Stimulated activated CD4-positive, alpha-beta T cell treated with anti-CD3 and anti-CD28 coated beads, Interleukin-12 subunit alpha, Interleukin-12 subunit beta, amount 100 ng/mL, for 48 hours (primary cell): ENCODE data around the gene TTLL1.
"Not testable (repeated sequence)": the region's sequence is repeated elsewhere in the genome, so short reads cannot be mapped to it uniquely, and the experiment has no call there.

Source experiments
- DNase-seq, 3 donors: peaks; one replicate each; pipeline ENCODE4 v3.0.0-alpha.2; 2020; ENCODE audit warnings: low read depth in 2 of 3, low spot score in 1 of 3

The TTLL1 gene

DNA sequence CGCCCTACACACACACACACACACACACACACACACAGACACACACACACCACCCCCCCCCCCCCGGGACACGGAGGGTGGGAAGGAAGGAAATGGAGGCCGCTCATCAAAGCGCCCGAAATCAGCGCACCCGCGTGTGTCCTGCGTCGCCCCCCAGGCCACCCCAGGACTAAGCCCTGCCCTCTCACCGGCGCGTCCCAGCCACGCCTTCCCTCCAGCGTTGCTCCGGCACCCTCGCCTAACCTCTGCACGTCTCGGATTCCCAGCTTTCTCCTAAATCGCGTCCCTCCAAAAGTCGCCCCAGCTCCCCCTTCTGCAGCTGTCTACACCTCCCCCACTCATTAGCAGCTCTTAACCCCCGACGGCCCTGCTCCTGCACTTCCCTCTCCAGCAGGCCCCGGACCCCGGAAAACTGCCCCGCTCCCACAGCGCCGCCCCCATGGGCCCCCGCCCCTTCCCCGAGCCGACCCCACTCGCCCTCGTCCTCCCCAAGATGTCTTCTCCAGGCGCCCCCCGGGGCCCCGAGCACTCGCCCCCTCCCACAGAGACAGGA lies 74.8 kb downstream of the TTLL1 start:
- peak in 2 of 3 donors; percentile 8 to 12 for DNase-seq

DNA sequence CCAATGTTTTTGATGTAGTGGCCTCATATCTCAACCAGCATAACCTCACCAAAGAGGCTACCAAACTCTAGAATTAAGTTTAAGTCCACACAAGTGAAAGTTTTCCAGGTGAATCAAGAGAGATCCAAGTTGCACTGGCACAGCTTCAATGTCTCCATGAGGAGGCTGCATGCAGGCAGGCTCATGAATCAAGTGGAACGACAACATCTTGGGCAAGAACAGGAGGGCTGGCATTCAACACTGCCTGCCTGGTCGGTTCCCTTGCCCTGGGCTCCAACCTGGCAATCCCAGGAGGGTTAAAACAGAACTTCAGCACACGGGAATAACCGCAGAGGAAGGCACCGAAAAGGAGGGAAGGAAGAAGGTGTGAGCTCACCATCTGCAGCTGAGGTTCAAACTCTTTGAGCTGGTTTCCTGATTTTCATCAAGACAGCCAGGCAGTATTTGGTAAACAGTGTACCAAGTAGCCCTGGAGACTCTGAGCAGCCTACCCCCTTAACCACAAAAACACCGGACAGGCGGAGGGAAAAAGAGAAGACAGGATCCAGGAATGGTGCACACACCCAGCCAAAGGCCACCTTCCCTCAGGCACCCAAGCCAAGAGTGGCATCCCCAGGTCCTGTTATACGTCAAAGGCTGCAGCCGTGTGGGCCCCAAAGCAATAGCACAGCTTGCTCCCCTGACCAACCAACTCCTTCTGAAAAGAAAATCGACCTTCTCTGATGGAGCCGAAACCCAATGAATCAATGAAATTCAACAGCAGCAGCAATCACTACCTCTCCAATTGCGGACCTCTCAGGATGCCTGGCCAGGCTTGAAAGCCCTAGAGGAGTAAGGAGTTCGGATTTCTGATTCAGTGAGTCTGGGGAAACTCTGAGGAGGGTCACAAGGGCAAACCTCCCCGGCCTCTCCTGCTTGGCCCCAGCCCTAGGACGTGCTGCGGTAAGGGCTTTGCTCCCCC lies 75.6 kb downstream of the TTLL1 start:
- DNase-seq = peak in 2 of 3 donors; percentile 10 to 13

DNA sequence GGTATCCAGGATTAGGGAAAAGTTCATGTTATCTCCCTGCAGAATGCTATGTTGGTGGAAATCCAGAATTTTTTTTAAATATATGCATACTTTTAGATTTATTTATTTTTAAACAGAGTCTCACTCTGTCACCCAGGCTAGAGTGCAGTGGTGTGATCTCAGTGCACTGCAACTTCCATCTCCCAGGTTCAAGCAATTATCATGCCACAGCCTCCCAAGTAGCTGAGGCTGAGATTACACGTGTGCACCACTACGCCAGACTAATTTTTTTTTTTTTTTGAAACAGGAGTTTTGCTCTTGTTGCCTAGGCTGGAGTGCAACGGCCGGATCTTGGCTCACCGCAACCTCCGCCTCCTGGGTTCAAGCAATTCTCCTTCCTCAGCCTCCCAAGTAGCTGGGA lies 76.8 kb downstream of the TTLL1 start:
- DNase-seq = no peak

DNA sequence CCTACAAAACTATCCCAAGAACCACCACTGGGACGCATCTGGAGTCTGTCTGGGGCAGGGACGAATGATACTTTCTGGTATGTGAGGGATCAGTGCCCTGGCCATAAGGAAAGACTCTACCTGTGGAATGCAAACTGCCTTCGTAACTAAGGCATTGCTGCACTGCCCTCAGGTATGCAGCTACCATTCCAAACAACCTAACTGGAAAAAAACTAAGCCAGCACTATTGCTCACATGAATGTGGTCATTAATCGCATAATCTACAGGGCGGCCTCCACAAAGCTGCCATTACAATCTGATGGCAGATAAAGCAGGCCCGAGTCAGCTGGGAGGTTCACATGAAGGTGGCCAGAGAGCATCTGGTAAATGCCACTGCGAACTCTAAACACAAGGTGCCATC lies 78.1 kb downstream of the TTLL1 start:
- DNase-seq = no peak

DNA sequence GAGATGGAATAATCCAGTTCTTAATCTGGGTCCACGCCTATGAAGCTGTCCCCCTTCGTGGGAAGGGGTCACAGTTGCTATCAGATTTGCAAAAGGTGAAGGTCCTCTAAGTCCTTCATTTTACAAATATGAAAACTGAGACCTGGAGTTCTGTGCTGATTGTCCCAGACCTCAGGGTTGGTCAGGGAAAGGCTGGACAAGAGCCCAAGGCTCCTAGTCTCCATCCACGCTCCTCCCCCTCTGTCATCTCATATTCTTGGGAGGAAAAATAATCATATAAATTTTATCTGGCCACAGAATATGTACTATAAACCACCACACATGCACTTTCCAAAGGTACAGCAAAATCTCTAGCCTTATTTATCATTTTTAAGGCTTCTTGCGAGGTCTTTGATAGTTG lies 79.7 kb downstream of the TTLL1 start:
- no peak for DNase-seq

DNA sequence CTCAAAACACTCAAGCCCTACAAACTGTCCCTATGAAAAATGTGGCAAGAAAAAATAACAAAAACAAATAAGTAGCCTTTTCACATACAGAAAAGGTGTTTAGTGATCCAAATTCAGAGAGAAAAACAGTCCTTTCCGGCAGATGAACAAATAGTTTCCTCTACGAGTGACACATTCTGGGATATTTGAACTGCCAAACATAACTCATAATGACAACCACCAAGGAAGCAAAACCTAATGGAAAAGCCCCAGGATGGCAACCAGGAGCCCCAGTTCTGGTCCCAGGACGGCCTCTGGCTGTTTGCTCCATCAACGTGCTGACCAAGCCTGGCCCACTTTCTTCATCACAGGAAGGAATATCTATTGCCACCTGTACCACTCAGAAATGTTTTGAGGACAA lies 80.3 kb downstream of the TTLL1 start:
- DNase-seq = no peak

DNA sequence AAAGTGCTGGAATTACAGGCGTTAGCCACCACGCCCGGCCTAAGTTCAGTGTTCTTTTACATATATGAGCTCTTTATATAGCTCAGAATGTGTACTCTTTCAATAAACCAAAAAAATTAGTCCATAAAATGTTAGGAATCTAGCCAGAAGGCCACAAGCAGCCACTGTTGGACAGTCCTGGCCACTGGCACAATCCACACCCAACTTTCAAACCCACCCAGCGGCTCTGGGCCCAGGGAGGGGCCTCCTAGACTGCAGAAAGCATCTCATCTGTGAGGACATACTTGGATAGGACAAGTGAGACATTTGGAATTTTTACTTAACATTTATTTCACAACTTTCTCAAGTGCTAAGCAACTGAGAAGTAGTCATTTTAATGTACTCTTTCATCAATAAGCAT lies 80.7 kb downstream of the TTLL1 start:
- no peak for DNase-seq

DNA sequence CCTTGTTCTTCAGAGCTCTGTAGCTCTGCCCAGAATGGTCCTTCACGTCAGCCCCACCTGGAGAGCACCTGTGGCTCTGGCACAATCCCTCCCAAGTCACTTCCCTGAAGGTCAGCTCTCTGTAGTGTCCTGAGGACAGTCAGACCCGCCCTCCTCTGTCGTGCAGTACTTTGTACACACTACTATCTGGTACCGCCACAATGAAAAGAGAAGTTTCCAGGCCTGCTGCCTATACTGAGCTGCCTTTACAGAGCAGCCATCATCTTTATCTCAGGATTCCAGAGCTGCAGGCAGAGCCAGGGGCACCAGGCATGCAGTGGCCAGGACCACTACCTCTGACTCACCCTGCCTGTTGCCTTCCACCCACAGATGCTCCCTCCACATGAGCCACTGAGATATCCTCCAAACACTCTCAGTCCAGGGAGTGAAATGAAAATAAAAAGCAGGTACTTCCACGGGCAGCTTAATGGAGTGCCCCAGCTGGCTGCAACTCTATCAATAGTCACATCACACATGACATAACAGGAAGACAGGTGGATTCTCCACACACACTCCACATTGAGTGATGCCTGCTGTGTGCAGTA lies 81.6 kb downstream of the TTLL1 start:
- no peak for DNase-seq

DNA sequence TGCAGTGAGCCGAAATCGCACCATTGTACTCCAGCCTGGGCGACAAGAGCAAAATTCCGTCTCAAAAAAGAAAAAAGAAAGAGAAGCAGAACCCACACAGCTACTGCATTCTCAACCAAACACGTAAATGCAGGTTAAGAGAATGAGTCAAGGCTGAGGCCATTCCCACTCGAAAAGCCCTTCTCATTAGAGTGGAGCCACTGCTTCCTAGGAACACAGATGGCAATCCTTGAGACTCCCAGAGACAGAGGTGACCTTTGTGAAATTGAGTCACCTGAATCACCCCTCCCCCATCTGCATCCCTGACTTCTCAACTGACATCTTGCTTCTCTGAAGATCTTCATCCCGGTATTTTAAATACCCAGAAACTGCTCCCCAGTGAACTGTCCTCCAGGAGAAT lies 82.4 kb downstream of the TTLL1 start:
- DNase-seq = no peak

DNA sequence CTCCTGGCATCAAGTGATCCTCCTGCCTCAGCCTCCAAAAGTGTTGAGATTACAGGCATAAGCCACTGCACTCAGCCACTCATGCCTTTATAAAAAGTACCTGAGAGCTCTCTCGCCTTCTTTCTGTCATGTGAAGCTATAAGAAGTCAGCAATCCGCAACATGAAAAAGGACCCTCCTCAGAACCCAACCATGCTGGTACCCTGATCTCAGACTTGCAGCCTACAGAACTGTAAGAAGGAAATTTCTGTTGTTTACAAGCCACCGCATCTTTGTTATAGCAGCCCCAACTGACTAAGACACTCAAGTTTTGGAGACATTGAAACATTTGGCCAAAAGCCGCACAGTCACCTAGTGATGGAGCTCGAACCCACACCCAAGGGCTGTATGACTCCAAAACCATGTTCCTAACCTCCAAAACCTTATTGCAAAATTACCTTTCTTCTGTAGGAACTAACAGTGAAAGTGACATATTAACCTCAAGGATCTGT lies 83.1 kb downstream of the TTLL1 start:
- no peak for DNase-seq

DNA sequence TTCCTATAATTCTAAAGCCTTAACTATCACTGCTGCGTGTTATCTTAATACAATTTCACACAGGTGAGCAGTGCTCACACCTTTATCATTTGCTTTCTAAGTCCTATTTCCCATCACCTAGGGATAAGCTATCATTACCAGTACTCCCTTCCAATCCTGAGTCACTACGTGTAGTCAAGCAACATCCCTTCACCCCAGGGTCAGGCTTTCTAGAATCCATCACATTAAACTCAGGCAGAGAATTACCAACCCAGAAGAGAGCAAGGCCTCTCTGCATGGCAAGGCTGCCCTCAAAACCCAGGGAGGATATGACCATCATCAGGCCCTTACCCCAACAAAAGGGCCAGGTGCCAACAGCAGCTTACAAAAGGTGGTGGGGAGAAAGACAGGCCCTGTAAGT lies 84.1 kb downstream of the TTLL1 start:
- DNase-seq = no peak

DNA sequence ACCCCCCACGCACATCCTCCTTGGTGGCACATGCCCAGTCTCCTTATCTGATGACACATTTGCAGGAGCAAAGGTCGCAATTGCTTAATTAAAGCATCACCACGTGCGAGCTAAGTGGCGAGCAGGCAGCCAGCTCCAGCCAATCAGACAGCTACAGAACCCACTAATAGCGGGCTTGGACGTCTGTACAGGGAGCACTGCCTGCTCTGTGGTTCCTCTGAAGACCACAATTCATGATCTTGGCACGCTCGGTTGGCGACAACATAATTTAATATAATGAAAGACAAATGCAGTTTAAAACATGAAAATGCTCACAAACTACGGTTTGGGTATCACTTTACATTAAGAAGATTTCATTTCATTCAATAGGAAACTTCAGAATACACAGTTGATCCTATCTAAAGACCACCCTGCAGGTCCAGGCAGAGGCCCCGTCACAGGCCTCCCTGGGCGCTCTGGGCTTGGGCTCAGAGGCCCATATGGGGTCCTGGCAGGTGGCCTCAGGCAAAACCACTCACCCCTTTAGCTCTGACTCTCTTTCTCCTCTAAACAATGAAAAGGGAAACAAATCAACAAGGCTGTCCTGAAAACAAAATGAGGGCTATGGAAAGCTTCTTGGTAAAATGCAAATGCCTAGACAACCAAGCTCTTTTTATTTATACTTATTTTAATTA lies 84.7 kb downstream of the TTLL1 start:
- DNase-seq = no peak

DNA sequence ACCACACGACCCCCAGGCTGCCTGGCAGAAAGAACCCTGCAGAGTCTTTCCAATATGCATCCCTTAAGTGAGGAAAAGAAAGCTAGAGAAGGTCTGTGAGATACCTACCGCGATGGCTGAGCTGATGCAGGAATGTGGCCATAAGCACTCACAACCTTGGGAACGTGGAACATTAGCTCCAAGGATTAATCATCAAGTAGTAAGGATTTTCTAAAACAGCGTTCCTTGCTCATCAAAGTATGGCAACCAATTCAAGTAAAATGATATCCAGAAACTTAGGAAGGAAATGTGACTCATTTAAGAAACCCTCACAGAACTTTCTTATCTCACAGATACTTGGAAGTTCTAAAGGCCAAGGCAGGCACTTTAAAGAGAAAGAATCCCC lies 87.0 kb downstream of the TTLL1 start:
- no peak for DNase-seq

DNA sequence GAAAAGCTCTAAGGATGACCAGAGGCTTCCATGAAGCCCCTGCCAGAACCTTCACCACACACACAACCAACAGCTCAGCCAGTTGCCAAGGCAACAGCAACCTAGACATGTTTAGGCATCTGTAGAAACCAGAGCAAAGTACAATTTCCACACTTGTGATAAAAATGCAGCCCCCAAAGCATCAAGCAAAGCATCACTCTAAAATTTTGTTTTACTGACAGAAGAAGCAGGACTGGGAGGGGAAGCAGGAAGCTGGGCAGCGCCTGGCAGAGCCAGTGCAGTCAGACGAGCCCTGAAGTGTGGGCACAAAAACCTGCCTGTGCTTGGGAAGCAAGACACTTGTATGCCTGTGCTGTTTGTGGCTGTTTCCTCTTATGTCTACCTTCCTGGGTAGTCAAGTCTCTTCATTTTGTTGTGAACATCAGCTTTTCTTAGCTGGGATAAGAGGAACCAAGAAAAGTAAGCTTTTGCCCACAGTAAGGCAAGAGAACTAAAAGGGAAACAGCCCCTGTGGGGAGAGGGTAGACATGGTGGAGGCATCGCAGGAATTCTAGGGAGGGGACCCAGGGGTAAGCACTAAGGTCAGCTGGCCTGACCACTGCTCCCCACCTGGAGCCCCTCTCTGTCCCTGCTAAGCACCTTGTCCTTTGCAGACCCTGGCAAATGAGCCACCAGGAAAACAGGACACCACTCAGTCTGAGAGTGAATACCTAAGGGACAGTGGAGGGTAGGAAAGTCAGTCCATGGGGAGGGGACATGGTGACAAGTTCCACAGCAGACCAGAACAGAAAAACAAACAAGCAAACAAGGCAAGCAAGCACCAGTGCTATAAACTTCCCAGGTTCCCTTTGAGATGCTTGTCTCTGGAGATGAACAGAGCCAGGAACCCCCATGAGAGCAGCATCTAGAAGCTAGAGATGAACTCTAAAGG lies 87.7 kb downstream of the TTLL1 start:
- DNase-seq = no peak

DNA sequence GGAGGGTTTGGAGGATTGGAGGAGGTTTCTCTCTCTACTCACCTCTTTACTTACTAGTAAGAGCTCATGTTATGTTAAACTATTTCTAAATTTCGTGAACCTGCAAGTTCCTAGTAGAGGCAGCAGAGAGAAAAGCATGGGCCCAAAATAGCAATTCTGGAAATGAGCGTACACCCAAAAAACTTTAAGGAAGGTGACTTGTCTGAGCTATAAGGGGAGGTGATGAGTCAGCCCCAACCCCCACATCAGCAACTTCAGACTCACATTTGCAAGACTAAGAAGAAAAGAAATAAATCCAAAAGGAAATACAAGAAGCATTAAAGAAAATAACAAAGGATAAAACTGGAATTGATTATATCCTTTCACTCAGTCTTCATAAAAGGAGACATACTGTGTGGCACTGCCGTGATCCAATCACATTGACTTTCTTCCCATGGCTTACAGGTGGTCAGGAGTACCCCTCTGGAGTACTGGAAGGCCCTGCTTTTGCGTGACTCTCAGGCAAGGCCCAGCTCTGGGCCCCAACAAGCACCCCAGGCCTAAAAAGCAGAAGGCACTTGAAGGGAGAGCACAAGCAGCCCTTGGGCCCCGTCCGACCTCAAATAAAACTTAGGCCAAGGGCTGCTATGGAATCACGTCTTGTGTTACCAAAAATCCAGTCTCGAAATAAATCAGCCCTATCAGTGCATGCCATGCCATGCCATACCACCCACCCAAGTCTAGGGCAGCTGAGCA lies 88.6 kb downstream of the TTLL1 start:
- DNase-seq = peak in 2 of 3 donors; percentile 33 to 53

DNA sequence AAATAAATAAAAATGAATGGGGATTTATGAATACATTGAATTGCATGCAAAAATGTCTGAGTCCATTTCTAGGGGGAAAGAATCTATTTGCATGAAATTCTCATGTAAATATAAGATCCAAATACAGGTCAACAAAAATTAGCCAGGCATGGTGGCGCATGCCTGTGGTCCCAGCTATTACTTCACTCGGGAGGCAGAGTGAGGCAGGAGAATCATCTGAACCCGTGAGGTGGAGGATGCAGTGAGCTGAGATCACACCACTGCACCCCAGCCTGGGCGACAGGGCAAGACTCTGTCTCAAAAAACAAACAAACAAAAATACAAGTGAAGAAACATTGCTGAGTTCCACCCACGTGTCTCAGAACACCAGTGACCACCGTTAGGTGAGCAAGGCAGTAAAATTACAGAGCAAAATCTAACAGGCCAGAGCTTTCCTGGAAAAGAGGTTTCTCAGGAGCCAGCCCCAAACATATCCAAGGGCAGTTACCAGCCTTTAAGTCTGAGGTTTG lies 91.6 kb downstream of the TTLL1 start:
- DNase-seq = no peak

DNA sequence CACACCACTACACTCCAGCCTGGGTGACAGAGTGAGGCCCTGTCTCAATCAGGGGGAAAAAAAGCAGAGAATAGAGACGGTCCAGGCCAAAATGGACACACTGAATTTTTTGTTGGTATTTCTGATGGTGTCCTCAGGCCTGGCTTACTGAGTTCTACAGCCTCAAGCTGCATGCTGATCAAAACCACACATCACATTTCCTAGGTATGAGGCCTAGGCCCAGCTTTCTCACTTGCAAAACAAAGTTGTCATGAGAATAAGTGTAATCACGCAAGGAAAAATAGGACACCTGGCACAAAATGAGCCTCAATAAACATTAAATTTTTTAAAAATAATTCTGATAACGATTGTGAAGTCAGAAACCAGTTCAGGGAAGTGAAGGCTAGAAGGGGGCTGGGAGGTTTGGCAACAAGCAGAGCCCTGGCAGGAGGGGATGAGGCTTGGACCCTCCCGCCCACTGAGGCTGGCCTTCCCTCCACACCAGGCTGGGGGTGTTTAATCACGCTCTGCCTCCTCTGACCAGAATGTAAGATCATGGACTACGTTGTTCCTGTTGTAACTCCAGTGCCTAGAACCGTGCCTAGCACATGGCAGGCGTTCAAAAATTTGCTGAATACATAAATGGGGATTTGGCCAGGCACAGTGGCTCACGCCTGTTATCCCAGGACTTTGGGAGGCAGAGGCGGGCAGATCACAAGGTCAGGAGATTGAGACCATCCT lies 92.4 kb downstream of the TTLL1 start:
- no peak for DNase-seq

DNA sequence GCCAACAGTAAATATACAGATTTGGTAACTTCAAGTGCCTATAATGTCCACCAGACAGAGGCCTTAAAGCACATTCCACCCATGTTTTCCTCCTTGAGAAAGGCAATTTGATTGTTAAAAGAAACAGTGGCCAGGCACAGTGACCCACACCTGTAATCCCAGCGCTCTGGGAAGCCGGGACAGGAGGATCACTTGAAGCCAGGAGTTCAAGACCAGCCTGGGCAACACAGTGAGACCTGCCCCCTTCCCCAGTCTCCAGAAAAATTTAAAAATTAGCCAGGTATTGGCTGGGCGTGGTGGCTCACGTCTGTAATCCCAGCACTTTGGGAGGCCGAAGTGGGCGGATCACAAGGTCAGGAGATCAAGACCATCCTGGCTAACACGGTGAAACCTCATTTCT lies 93.5 kb downstream of the TTLL1 start:
- DNase-seq = not testable (repeated sequence)
